Measurements from ENCODE around the gene FXR2. TPM values are rescaled to one million over a fixed set of nuclear protein-coding genes. Genes with fewer than 3 reads are reported as not detected.
"Not testable (repeated sequence)": the region's sequence is repeated elsewhere in the genome, so short reads cannot be mapped to it uniquely, and the experiment has no call there.

Gene FXR2
- total RNA-seq, 1 donor from 2014 or later, result 46.5 TPM

DNA sequence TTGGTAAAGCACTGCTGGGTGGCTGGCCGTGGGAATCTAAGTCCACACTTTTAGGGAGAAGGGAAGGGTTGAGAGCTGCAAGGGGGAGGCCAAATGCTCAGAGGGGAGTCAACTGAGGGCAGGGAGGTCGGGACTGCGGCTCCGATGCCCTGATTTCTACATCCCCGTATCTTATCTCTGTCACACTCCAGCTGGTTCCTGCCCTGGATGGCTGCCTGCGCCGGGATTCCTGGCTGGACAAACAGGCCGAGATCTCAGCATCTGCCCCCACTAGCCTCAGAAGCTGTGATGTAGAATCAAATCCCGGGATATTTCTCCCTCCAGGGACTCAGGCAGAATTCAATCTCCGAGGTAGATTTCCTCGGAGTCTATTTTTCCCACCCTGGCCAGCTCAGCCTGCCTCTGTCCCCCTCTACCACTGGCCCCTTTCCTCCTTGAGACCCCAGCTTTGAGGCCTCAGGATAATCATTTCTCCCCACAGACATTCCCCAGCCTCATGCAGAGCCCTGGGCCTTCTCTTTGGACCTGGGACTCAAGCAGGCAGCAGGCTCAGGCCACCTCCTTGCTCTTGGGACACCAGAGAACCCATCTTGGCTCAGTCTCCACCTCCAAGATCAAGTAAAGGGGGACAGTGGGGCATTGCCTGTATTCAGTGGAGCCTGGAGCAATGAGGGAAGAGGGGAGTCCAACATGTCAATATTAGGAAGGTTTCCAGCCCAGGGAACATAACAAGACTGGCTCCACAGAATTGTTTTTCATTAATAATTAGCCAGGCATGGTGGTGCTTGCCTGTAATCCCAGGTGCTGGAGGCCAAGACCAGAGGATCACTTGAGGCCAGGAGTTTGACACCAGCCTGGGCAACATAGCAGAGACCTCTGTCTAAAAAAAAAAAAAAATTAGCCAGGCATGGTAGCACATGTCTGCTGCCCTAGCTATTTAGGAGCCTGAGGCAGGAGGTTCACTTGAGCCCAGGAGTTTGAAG, 17.0 kb upstream of the FXR2 start:
- intact Hi-C loops (cut with DNase I), result loop anchor here (10.0 kb wide), 1 partner anchor 53 kb away; the partner anchor contains the start of genes TP53 and WRAP53
- no peak for DNase-seq (ENCODE audit: low spot score)
- no peak for ATAC-seq

DNA sequence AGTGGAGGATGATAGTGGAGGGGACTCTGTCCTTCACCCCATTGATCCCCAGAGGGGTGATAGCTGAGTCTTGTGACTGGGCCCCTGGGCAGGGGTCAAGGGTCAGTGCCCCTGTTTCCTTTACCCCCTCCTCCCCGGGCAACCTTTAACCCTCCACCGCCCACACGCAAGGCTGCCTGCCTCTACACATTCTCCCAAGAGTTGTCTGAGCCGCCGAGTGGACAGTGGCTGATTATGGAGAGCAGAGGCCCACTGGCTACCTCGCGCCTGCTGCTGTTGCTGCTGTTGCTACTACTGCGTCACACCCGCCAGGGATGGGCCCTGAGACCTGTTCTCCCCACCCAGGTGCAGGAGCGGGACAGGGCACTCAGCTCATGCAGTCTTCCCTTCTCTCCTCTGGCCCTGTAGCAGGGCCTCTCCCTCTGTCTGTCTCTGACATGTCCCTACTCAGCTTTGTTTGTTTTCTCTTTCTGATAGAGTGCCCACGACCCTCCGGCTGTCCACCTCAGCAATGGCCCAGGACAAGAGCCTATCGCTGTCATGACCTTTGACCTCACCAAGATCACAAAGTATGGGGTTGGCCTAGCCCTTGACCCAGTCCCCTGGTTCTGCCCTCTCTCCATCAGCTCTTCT, 15.4 kb upstream of the FXR2 start, which contains the start of gene SHBG:
Gene SHBG, plus strand, starts transcription at position 197 of the 633 bp plus-strand sequence. Its CDS starts 38 bp downstream, at position 235.
- ATAC-seq (no peak), DNase-seq (ENCODE audit: low spot score) (no peak)
- intact Hi-C loops (cut with DNase I), result loop anchor here (10.0 kb wide), 1 partner anchor 55 kb away; the partner anchor contains the start of genes TP53 and WRAP53

DNA sequence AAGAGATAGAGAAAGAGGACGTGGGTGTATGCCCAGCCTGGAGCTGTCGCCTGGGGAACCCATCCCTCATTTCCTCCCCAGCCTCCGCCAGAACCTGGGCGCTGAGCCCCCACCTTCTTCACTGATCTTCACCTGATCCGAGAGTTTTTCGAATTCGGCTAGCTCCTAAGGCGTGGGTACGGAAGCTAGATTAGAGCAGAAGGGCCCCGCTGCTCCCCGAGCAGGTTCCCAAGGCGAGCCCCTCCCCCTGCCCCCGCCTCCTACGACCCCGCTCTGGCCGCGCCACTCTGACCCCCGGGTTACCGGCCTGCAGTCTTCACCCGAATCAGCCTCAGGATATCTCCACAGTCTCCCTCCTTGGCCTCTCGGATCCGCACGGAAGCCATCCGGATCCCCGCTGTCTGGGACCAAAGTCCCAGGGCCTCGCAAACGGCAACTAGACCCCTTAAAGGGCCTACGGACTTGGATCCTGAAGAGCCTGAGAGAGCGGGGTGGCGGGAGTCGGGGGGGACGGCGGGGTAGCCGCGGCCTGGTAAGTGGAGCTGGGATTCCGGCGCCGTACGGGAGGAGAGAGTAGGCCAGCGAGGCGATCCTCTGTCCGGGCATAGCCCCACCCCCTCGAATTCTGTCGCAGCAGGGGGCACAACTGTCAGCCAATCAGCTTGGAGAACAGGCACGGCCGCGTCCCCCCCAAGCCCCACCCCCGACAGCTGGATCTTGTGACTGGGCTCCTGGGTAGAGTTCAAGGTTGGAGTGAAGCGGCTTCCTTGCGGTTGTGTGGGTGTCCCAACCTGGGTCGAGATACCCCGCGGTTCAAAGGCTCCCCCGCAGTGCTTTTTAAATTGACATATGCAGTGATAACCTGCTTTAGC, 12.8 kb upstream of the FXR2 start, which contains the start of gene SAT2:
Gene SAT2, minus strand, starts transcription at position 572 of the 872 bp plus-strand sequence. Its CDS starts 186 bp downstream, at position 386.
- peak; percentile 99 for ATAC-seq
- peak; percentile 97 for DNase-seq (ENCODE audit: low spot score)
- intact Hi-C loops (cut with DNase I), result no loop called here

DNA sequence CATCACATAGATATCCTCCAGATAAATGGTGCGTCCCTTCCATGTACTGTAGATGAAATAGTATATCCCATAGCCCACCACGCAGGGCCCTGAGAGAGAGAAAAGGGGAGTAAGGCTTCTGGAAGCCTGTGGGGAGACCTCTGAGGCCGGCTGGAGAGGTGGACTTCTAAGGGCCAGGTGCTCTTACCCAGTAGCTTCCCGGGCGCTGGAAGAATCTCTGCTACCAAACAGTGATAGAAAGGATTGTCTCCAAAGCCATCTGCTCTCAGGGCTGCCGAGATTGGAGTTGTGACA, 12.2 kb upstream of the FXR2 start:
- no peak for ATAC-seq
- intact Hi-C loops (cut with DNase I), result no loop called here
- DNase-seq (ENCODE audit: low spot score), result no peak

DNA sequence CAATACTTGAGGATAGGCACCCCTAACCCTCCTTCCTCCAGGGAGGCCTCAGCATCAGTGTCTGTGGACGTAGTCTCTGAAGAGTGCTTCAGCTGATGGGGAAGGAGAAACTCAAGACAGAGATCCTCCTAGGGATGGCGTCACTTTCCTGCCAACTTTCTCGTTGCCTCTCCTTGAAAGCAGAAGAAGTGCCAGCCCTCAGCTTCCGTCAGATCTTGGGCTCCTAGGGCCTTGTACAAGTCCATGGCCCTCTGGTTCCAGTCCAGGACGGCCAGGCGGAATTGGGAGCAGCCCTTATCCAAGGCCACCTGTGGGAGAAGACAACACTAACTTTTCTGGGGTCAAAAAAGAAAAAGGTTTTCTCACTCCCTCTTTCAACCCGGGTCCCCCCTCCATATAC, 11.6 kb upstream of the FXR2 start:
- no peak for ATAC-seq

DNA sequence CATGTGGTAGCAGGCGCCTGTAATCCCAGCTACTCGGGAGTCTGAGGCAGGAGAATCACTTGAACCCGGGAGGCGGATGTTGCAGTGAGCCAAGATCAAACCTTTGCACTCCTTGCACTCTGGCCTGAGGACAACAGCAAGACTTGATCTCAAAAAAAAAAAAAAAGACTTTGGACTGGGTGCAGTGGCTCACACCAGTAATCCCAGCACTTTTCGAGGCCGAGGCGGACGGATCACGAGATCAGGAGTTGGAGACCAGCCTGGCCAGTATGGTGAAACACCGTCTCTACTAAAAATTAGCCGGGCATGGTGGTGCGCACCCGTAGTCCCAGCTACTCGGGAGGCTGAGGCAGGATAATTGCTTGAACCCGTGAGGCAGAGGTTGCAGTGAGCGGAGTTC, 11.1 kb upstream of the FXR2 start:
- intact Hi-C loops (cut with DNase I), result not testable (repeated sequence)

More for the DNA sequence above, 11.6 kb upstream of the FXR2 start:
- intact Hi-C loops (cut with DNase I), result no loop called here
- DNase-seq (ENCODE audit: low spot score), result no peak

DNA sequence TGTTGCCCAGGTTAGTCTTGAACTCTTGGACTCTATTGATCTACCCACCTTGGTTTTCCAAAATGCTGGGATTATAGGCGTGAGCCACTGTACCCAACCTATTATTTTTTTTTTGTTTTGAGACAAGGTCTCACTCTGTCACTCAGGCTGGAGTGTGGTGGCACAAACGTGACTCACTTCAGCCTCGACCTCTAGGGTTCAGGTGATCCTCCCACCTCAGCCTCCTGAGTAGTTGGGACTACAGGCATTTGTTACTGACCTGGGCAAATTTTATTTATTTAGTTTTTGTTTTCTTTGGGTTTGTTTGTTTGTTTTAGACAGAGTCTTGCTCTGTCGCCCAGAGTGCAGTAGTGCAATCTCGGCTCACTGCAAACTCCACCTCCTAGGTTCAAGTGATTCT, 9.0 kb upstream of the FXR2 start:
- intact Hi-C loops (cut with DNase I), result no loop called here
- ATAC-seq, result no peak
- no peak for DNase-seq (ENCODE audit: low spot score)

More for the DNA sequence above, 11.1 kb upstream of the FXR2 start:
- ATAC-seq; DNase-seq (ENCODE audit: low spot score): not testable (repeated sequence)

DNA sequence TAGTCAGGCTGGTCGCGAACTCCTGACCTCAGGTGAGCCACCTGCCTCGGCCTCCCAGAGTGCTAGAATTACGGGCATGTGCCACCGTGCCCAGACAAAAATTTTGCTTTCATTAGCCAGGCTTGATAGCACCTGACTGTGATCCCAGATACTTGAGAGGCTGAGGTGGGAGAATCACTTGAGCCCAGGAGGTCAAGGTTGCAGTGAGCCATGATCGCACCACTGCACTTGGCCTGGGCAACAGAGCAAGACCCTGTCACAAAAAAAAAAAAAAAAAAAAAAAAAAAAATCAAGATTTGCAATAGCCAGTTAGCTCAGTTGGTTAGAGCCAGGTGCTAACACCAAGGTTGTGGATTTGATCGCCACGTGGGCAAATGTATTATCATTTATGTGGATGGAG, 6.1 kb upstream of the FXR2 start:
- intact Hi-C loops (cut with DNase I), result no loop called here
- no peak for ATAC-seq

DNA sequence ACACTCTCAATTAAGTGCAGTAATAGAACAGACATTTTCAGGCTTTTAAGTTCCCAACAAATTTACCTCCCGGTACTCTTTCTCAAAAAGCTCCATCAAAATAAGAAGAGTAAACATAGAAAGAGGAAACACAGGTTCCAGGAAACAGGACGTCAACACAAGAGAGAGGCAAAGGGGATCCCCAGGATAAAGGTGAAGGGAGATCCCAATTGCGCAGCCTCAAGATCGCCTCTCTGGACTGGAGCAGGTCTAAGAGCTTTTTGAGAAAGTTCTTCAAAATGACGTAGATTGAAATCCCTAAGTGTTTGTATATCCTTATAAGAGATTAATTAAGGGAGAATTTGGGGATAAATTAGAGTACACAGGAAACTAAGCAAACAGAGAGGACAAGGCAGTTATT, 3.9 kb upstream of the FXR2 start:
- intact Hi-C loops (cut with DNase I), result no loop called here
- DNase-seq (ENCODE audit: low spot score) (no peak), ATAC-seq (no peak)

More for the DNA sequence above, 6.1 kb upstream of the FXR2 start:
- no peak for DNase-seq (ENCODE audit: low spot score)

DNA sequence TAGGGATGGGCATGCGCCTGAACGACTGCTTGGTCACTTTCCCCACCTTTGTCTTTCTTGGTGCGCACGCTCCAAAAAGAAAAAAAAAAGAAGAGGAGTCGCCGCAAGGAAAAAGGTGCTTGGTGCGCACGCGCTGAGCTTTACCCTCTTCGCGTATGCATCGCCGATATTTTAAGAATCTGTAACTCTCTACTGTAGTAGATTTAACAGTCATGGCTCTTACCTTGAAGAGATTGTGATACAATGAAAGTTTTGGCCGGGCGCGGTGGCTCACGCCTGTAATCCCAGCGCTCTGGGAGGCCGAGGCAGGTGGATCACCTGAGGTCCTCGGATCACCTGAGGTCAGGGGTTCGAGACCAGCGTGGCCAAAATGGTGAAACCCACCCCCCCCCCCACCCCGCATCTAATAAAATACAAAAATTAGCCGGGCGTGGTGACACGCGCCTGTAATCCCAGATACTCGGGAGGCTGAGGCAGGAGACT, 609 bp upstream of the FXR2 start:
- no peak for ATAC-seq
- intact Hi-C loops (cut with DNase I), result no loop called here
- no peak for DNase-seq (ENCODE audit: low spot score)

DNA sequence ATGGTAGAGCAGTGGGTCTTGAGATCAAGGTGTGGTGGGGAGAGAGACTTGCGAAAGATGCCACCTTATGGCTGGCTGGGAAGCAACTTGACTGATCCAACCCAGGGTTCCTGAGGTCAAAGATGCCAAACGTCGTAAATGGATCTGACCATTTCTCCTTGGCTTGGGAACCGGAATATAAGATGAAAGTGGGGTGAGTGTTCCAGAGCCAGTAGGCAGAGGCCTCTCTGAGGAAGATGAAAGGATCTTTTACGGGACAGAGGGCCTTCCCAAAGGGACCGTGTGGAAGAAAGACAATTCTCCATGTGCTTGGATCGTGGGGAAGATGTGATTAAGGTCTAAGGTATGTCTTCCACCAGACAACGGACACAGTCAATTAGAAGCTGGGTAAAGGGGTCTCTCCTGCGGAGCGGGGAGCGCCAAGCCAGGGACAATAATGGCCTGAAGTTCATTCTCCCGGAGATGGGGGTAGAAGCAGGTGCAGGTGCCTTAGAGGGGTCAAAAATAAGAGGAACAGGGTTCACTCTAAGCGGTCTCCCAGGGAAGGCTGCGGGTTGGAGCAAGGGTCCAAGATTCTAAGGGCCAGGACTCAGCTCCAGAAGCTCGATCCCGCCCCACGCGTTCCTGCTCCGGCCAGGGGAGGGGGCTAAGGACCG, 800 bp downstream of the FXR2 start:
- intact Hi-C loops (cut with DNase I), result no loop called here
- no peak for ATAC-seq

DNA sequence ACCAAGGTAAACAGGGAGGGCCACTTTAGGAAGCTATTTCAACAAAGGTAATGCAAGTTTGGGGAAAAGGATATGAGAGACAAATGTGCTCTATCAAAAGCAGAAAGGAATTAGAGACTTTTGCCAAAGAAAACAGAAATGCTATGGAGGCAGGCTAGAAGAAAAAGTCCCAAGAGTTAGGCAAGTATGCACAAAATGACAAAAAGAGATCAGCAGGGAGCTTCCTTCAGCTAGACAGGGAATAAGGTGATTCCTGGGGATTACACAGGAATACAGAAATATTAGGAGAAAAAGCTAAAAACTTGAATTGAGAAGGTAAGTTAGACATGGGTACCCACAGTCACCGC, 2.4 kb downstream of the FXR2 start:
- DNase-seq (ENCODE audit: low spot score), result no peak
- intact Hi-C loops (cut with DNase I), result no loop called here
- no peak for ATAC-seq

More for the DNA sequence above, 800 bp downstream of the FXR2 start:
- no peak for DNase-seq (ENCODE audit: low spot score)

DNA sequence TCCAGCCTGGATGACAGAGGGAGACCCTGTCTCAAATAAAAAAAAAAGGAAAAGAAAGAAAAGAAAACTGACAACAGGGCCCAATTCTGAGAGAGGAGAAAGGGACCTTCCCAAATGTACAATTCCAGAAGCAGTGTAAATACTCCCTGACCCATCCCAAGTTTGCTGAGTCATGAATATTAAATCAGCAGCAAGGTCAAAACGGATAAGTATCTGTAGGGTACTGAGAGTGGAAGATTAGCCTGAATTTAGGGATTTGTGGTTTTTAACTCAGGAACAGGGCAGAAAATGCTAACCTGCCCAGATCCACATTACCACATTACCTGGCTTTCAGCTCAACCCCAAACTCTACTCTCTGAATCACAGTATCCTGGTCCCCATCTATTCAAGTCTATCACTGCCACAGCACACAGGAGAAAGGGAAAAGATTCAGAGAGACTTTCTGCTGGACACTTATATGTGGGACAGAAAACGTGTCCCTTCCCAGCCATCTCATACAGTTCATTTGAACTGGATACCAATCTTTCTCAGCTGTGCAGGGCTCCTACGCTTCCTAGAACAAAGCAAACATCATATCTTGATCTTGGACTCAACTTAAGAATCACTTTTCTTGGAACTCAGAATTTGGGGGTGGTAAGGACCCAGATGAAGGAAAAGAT, 2.9 kb downstream of the FXR2 start:
- intact Hi-C loops (cut with DNase I), result no loop called here
- no peak for DNase-seq (ENCODE audit: low spot score)
- ATAC-seq, result no peak

DNA sequence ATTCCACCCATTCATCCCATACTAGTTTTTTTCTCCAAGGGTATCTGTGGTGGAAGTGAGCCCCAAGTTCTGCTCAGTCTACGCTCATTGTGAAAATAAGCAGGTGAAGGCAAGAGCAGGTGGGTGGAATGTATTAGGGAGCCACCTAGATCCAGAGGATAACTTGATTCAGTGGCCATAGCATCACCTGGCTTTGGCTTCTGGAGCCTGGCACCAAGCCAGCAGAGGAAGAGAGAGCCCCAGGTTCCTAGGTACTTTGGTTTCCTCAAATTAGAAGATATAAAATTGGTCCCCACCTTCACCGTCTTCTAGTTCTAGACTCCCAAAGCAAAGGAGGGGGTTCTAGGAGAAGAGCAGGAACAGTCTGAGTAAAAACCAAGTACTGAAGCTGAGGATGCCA, 4.1 kb downstream of the FXR2 start:
- intact Hi-C loops (cut with DNase I), result no loop called here
- ATAC-seq, result no peak

DNA sequence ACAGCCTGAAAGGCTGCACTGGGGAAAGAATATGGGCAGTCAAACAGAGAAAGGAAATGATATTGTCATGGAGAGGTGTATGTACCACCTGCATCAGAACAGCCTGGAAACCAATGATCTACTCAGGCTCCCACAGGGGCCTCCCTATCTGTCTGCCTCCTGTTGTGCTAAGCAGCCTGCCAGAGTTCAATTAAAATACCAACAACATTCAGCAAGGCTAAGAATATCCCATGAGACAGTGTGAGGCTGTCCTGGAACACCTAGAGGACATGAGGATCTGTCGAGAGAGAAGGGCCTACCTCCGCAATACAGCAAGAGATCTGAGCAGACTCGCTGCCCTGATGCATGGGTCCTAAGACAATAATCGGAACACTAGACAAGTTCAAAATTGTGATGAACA, 8.4 kb downstream of the FXR2 start:
- ATAC-seq (no peak), DNase-seq (ENCODE audit: low spot score) (no peak)
- intact Hi-C loops (cut with DNase I), result no loop called here

More for the DNA sequence above, 4.1 kb downstream of the FXR2 start:
- no peak for DNase-seq (ENCODE audit: low spot score)

DNA sequence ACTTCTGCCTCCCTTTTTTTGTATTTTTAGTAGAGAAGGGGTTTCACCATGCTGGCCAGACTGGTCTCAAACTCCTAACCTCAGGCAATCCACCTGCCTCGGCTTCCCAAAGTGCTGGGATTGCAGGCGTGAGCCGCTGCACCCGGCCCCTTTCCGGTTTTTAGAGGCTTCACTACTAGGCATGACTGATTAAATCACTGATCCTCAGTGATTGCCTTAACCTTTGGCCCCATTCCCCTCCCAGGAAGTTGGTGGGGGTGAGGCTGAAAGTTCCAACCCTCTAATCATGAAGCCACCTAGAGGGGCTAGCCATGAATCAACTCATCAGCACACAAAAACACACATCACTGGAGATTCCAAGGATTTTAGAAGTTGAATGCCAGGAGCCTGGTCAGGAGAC, 17.1 kb downstream of the FXR2 start:
- intact Hi-C loops (cut with DNase I); DNase-seq (ENCODE audit: low spot score); ATAC-seq: not testable (repeated sequence)

DNA sequence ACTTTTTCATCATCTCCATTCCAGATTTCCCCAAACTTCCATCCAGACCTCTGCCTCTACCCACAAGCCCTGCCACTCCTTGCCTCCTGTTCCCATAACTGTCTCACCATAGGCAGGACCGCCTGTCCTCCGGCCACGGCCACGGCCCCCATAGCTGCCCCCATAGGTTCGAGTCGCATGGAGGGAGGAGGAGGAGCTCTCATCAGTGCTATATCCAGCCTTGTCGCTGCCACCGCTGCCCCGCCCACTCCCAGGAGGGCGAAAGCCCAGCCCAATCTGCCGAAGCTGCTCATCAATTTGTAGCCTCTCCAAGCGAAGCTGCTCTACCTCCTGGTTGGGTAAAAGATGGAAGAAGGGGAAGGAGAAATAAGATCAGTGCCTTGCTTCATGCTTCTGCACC, 21.4 kb downstream of the FXR2 start:
- no peak for DNase-seq (ENCODE audit: low spot score)
- intact Hi-C loops (cut with DNase I), result no loop called here
- ATAC-seq, result no peak

DNA sequence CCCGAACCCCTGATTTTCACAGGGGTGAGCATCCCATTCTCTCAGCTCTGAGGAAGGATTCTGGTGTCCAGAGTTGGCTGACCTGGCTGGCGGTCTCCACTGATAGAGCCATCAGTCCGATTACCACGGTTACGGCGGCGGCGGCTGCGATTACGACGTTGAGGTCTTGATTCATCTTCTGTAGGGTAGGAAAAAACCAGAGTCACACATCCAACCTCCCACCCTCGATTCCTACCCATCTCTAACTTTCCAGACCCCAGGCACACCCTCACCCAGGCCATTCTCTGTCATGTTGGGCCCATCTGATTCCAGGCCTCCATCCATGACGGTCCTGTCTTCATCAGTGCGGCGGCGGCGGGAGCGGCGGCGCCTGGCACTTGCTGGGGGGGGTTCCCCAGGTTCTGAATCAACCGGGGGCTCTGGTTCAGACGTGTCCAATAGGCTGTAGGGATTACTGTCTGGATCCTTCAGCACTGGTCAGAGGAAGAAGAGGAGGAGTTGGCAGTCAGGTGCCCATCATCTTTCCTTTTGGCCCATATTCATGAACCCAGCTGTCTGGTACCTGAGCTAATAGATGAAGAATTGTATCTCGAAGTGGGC, 22.2 kb downstream of the FXR2 start:
- intact Hi-C loops (cut with DNase I), result no loop called here
- ATAC-seq, result no peak
- no peak for DNase-seq (ENCODE audit: low spot score)
